Measurements from ENCODE around the gene MYO1D. TPM values are rescaled to one million over a fixed set of nuclear protein-coding genes. Genes with fewer than 3 reads are reported as not detected.

The MYO1D gene
- total and polyA plus RNA-seq, 2 of the 13 experiments (the other 11 are each of a cell fraction or from before 2014, with no cell fraction given): 13.2 to 17.3 TPM

DNA sequence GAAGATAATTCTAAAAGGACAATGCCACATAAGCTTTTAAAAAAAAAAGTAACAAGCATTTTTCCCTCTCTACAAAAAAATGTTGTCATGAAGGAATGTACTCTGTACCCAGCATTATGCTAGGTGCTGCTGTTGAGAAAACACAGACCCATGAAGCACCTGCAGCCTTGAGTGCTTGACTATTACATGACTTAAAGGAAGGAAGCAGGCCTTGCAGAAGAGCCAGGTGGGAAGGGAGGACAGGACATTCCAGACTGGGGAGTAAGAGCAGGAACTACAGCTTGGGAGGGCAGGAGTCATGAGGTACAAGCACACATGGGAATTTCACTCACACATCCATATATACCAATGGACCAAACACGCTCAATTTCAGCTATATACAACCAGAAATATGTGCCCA, 3.8 kb downstream of the MYO1D start:
- intact Hi-C loops (cut with micrococcal nuclease; ENCODE audit: unreplicated experiment): no loop called here
- Histone ChIP-seq H3K27ac (ENCODE audit: extremely low read length, insufficient read depth, low read length) (no peak overlapping the region), H3K4me2 (ENCODE audit: low read depth, low read length) (no peak overlapping the region), H3K4me1 (ENCODE audit: insufficient read depth, low read length) (peaks cover 34% of the 10 kb centered on the region), H3K9ac (ENCODE audit: insufficient read depth, low read depth, low read length) (no peak overlapping the region), H3K9me3 (ENCODE audit: low read length) (no peaks in the 10 kb centered on the region), H3K36me3 (replicated peaks in 1 of 2; ENCODE audit: control insufficient read depth in 1 of 2, insufficient read depth in 2 of 2, low read length in 2 of 2) (no peaks in the 10 kb centered on the region), H3K79me2 (ENCODE audit: insufficient read depth, low read length) (peaks cover 7% of the 10 kb centered on the region), H2AFZ (ENCODE audit: low read length) (no peak overlapping the region), H3K27me3 (ENCODE audit: control insufficient read depth in 1 of 2, insufficient read depth in 2 of 2, low read length in 2 of 2) (no peaks in the 10 kb centered on the region), H3K4me3 (replicated peaks in 1 of 3; ENCODE audit: insufficient read depth in 1 of 3, low read depth in 2 of 3, low read length in 3 of 3) (no peak overlapping the region), H4K20me1 (ENCODE audit: insufficient read depth, low read length) (no peaks in the 10 kb centered on the region)
- ChIA-PET POLR2A (no interaction called here), CTCF (ENCODE audit: low intra/inter-chr PET ratio, low total read pairs) (no interaction called here)
- in situ Hi-C loops (cut with HindIII; ENCODE audit: extremely low pct_ligation_motif_present, low pct_unique_long_range_greater_than_20kb): no loop called here
- no TSS peak for BruUV-seq (replicated peaks)
- 100% methylated on average over 1 of the region's 1 CpG for WGBS (ENCODE audit: low lambda C conversion rate)
- no peak for DNase-seq (ENCODE audit: low spot score)
- TF ChIP-seq TAF1 (CRISPR knock-in tag; IDR thresholded peaks at IDR 0.05): no peak
- FAIRE-seq: no peak
- ATAC-seq: no peak

DNA sequence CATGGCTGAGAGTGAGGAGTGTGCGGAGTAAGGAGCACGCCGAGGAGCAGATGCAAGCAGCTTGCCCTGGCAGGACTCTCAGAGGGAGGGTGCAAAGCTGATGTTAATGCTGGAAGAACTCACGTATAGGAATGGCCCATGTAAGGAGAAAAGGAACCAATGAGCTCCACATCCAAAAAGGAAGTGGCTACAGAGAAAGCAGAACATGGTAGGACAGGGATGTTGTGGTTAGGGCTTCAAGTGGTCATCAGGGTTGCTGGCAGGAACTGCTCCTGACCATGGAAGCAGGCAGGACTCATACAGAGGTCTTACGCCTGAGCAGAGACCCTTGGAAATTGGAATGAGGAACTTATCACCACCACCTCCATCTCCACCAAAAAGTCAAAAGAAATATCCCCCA, 5.2 kb downstream of the MYO1D start:
- Histone ChIP-seq H3K9me3 (ENCODE audit: low read length) (no peaks in the 10 kb centered on the region), H3K9ac (ENCODE audit: insufficient read depth, low read depth, low read length) (no peak overlapping the region), H4K20me1 (ENCODE audit: insufficient read depth, low read length) (no peaks in the 10 kb centered on the region), H2AFZ (ENCODE audit: low read length) (no peak overlapping the region), H3K4me2 (ENCODE audit: low read depth, low read length) (no peak overlapping the region), H3K27ac (ENCODE audit: extremely low read length, insufficient read depth, low read length) (no peak overlapping the region), H3K27me3 (ENCODE audit: control insufficient read depth in 1 of 2, insufficient read depth in 2 of 2, low read length in 2 of 2) (no peaks in the 10 kb centered on the region), H3K4me1 (ENCODE audit: insufficient read depth, low read length) (peaks cover 34% of the 10 kb centered on the region), H3K79me2 (ENCODE audit: insufficient read depth, low read length) (peaks cover 7% of the 10 kb centered on the region), H3K4me3 (replicated peaks in 1 of 3; ENCODE audit: insufficient read depth in 1 of 3, low read depth in 2 of 3, low read length in 3 of 3) (no peak overlapping the region), H3K36me3 (replicated peaks in 1 of 2; ENCODE audit: control insufficient read depth in 1 of 2, insufficient read depth in 2 of 2, low read length in 2 of 2) (no peaks in the 10 kb centered on the region)
- no TSS peak for BruUV-seq (replicated peaks)
- TF ChIP-seq KDM4B (CRISPR knock-in tag; IDR thresholded peaks at IDR 0.05): no peak
- TF ChIP-seq ZNF263 (CRISPR knock-in tag; IDR thresholded peaks at IDR 0.05): no peak
- no peak for TF ChIP-seq CCDC6 (CRISPR knock-in tag; IDR thresholded peaks at IDR 0.05)
- TF ChIP-seq, protein P1, sequence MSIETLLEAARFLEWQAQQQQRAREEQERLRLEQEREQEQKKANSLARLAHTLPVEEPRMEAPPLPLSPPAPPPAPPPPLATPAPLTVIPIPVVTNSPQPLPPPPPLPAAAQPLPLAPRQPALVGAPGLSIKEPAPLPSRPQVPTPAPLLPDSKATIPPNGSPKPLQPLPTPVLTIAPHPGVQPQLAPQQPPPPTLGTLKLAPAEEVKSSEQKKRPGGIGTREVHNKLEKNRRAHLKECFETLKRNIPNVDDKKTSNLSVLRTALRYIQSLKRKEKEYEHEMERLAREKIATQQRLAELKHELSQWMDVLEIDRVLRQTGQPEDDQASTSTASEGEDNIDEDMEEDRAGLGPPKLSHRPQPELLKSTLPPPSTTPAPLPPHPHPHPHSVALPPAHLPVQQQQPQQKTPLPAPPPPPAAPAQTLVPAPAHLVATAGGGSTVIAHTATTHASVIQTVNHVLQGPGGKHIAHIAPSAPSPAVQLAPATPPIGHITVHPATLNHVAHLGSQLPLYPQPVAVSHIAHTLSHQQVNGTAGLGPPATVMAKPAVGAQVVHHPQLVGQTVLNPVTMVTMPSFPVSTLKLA (IDR thresholded peaks at IDR 0.05): no peak
- TF ChIP-seq THAP11 (CRISPR knock-in tag; IDR thresholded peaks at IDR 0.05): no peak
- TF ChIP-seq ZNF530 (CRISPR knock-in tag; IDR thresholded peaks at IDR 0.05; ENCODE audit: low read depth): no peak
- TF ChIP-seq ZNF557 (CRISPR knock-in tag; IDR thresholded peaks at IDR 0.05): no peak
- TF ChIP-seq ZNF550 (CRISPR knock-in tag; IDR thresholded peaks at IDR 0.05; ENCODE audit: borderline replicate concordance): no peak
- CTCF ChIA-PET (ENCODE audit: low intra/inter-chr PET ratio, low total read pairs): no interaction called here
- DNase-seq (ENCODE audit: low spot score): no peak
- ATAC-seq: no peak
- intact Hi-C loops (cut with micrococcal nuclease; ENCODE audit: unreplicated experiment) (no loop called here), in situ Hi-C loops (cut with HindIII; ENCODE audit: extremely low pct_ligation_motif_present, low pct_unique_long_range_greater_than_20kb) (no loop called here)
- 96% methylated on average over 5 of the region's 5 CpGs for WGBS (ENCODE audit: low lambda C conversion rate)
- FAIRE-seq: no peak
- POLR2A ChIA-PET: no interaction called here

All from HepG2 (cell line).